HepG2 (cell line): ENCODE data around the gene MRPL38.
"Not testable (repeated sequence)": the region's sequence is repeated elsewhere in the genome, so short reads cannot be mapped to it uniquely, and the experiment has no call there.

Experiments
- EP300 ChIP-seq, 3 experiments: sonication (generic) in 1 of 3; formaldehyde crosslinking in 1 of 3; IDR thresholded peaks; 2 replicates each; pipeline versions ENCODE4 v1.5.1 to v1.6.1; 2011 to 2020; ENCODE audit warnings: low read depth in 2 of 3, low read length in 2 of 3, borderline replicate concordance in 1 of 3, improper control_type of control experiment in 1 of 3, mild to moderate bottlenecking in 1 of 3, missing genetic modification reagents in 1 of 3, moderate library complexity in 1 of 3
- FOXA1 ChIP-seq, 2 experiments: fragments of 450-650 bp in 1 of 2; sonication (generic) in 1 of 2; formaldehyde crosslinking in 1 of 2; IDR thresholded peaks; 2 replicates each; pipeline versions ENCODE4 v1.4.0 to v1.6.1; 2016 to 2020; ENCODE audit warnings: missing genetic modification reagents in 1 of 2
- JUND ChIP-seq: sonication (generic); formaldehyde crosslinking; IDR thresholded peaks from 2 replicates; pipeline ENCODE4 v1.8.0; 2022; ENCODE audit warnings: mild to moderate bottlenecking, missing genetic modification reagents
- MXI1 ChIP-seq: IDR thresholded peaks from 3 replicates; pipeline ENCODE4 v1.6.1; 2012; ENCODE audit warnings: low read depth, low read length, inconsistent platforms, borderline replicate concordance
- POLR2A ChIP-seq, 2 experiments: IDR thresholded peaks; 2 replicates each; pipeline ENCODE4 v1.6.1; 2011; ENCODE audit warnings: low read depth in 2 of 2, low read length in 2 of 2, mild to moderate bottlenecking in 1 of 2, moderate library complexity in 1 of 2; ENCODE audit not compliant: insufficient read depth in 1 of 2

DNA sequence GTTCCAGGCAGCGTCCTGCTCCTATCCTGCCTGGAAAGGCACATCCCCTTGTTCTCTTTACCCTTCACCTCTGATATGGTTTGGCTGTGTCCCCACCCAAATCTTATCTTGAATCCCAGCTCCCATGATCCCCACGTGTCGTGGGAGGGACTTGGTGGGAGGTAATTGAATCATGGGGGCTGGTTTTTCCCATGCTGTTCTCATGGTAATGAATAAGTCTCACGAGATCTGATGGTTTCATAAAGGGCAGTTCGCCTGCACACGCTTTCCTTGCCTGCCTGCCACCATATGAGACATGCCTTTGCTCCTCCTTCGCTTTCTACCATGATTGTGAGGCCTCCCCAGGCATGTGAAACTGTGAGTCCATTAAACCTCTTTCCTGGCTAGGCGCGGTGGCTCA is 18.8 kb downstream of the MRPL38 start:
- not testable (repeated sequence) for TF ChIP-seq FOXA1 (IDR thresholded peaks at IDR 0.05); FOXA1 (CRISPR knock-in tag; IDR thresholded peaks at IDR 0.05); POLR2A (IDR thresholded peaks at IDR 0.05; ENCODE audit: insufficient read depth in 1 of 2, low read depth in 2 of 2, low read length in 2 of 2); EP300 (IDR thresholded peaks at IDR 0.05; ENCODE audit: low read depth in 2 of 2, low read length in 2 of 2); EP300 (CRISPR knock-in tag; IDR thresholded peaks at IDR 0.05; ENCODE audit: borderline replicate concordance); JUND (CRISPR knock-in tag); MXI1
